Measurements from ENCODE around the gene ASF1B. TPM values are rescaled to one million over a fixed set of nuclear protein-coding genes. Genes with fewer than 3 reads are reported as not detected.
A peak's percentile ranks its signal among the peaks of the same experiment; 100 is the strongest.

The ASF1B gene
- total RNA-seq, 1 experiment from 2014 or later: 78.1 TPM

- TF ChIP-seq, protein P1, sequence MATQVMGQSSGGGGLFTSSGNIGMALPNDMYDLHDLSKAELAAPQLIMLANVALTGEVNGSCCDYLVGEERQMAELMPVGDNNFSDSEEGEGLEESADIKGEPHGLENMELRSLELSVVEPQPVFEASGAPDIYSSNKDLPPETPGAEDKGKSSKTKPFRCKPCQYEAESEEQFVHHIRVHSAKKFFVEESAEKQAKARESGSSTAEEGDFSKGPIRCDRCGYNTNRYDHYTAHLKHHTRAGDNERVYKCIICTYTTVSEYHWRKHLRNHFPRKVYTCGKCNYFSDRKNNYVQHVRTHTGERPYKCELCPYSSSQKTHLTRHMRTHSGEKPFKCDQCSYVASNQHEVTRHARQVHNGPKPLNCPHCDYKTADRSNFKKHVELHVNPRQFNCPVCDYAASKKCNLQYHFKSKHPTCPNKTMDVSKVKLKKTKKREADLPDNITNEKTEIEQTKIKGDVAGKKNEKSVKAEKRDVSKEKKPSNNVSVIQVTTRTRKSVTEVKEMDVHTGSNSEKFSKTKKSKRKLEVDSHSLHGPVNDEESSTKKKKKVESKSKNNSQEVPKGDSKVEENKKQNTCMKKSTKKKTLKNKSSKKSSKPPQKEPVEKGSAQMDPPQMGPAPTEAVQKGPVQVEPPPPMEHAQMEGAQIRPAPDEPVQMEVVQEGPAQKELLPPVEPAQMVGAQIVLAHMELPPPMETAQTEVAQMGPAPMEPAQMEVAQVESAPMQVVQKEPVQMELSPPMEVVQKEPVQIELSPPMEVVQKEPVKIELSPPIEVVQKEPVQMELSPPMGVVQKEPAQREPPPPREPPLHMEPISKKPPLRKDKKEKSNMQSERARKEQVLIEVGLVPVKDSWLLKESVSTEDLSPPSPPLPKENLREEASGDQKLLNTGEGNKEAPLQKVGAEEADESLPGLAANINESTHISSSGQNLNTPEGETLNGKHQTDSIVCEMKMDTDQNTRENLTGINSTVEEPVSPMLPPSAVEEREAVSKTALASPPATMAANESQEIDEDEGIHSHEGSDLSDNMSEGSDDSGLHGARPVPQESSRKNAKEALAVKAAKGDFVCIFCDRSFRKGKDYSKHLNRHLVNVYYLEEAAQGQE (IDR thresholded peaks at IDR 0.05; ENCODE audit: low read depth): no peak
- TF ChIP-seq MAX (IDR thresholded peaks at IDR 0.05) (no peak), EZH2phosphoT487 (IDR thresholded peaks at IDR 0.05; ENCODE audit: borderline replicate concordance) (no peak), CEBPB (IDR thresholded peaks at IDR 0.05; ENCODE audit: low read depth) (no peak), EGR1 (IDR thresholded peaks at IDR 0.05; ENCODE audit: low read depth) (no peak), POLR2AphosphoS5 (IDR thresholded peaks at IDR 0.05; ENCODE audit: low read depth, low read length) (no peak), JUND (IDR thresholded peaks at IDR 0.05) (no peak)
Observed at GRCh38 chr19:14085309-14085995, 50.9 kb downstream of the ASF1B start, which contains the start of gene C19orf67 (continued).

GRCh38 chr19:14082675-14082960 lies 53.8 kb downstream of the ASF1B start:
- CTCF ChIA-PET: no interaction called here
- Histone ChIP-seq H4K20me1 (ENCODE audit: insufficient read depth) (no peaks in the 10 kb centered on the region), H3K9ac (ENCODE audit: low read length) (no peak overlapping the region), H2AFZ (ENCODE audit: low read depth, low read length, poor library complexity, severe bottlenecking) (no peak overlapping the region), H3K4me3 (replicated peaks in 1 of 2; ENCODE audit: low read depth in 1 of 2, low read length in 2 of 2) (no peak overlapping the region; a peak in 1 of 4 replicates), H3K4me1 (ENCODE audit: control insufficient read depth in 1 of 2, insufficient read depth in 2 of 2, low read length in 2 of 2) (peaks cover 5 to 16% of the 10 kb centered on the region in 2 experiments; a peak in 2 of 4 replicates), H3K36me3 (ENCODE audit: control insufficient read depth in 1 of 2, insufficient read depth in 2 of 2, low read length in 2 of 2) (no peaks in the 10 kb centered on the region), H3K4me2 (ENCODE audit: low read length) (peak overlapping the region; percentile 88; the same call in 1 of the 2 replicates), H3K9me2 (ENCODE audit: insufficient read depth) (no peaks in the 10 kb centered on the region), H3K27me3 (ENCODE audit: insufficient read depth, low read length) (no peaks in the 10 kb centered on the region), H3K79me2 (ENCODE audit: insufficient read depth, low read length) (no peaks in the 10 kb centered on the region), H3K9me3 (ENCODE audit: control insufficient read depth in 1 of 2, insufficient read depth in 1 of 2, low read depth in 1 of 2, low read length in 2 of 2) (no peaks in the 10 kb centered on the region), H3K27ac (ENCODE audit: low read depth, low read length) (no peak overlapping the region)
- no peak for DNase-seq (ENCODE audit: low read depth, low spot score)
- no peak for ATAC-seq
- POLR2A ChIA-PET: no interaction called here
- intact Hi-C loops (cut with micrococcal nuclease): no loop called here
- RAD21 ChIA-PET (ENCODE audit: low non-redundant PET in 1 of 2, low total read pairs in 2 of 2, uncharacterized antibody in 2 of 2, unreplicated experiment in 2 of 2): no interaction called here
- no TSS peak for BruUV-seq (replicated peaks)
- no peak for TF ChIP-seq EZH2 (IDR thresholded peaks at IDR 0.05)
- TF ChIP-seq FOSL1 (IDR thresholded peaks at IDR 0.05; ENCODE audit: low read depth): no peak
- TF ChIP-seq JUND (IDR thresholded peaks at IDR 0.05): no peak
- no peak for TF ChIP-seq ATF3 (IDR thresholded peaks at IDR 0.05)
- TF ChIP-seq EZH2phosphoT487 (IDR thresholded peaks at IDR 0.05; ENCODE audit: borderline replicate concordance): no peak
- no peak for TF ChIP-seq SP1 (IDR thresholded peaks at IDR 0.05; ENCODE audit: low read depth)
- TF ChIP-seq CTCF (IDR thresholded peaks at IDR 0.05 in 2 of 3, conservative IDR thresholded peaks at IDR 0.05 in 1 of 3; ENCODE audit: borderline replicate concordance in 1 of 3, insufficient read depth in 1 of 3, low read depth in 2 of 3, low read length in 2 of 3): no peak
- no peak for TF ChIP-seq EGR1 (IDR thresholded peaks at IDR 0.05; ENCODE audit: low read depth)
- no peak for TF ChIP-seq ZFX (IDR thresholded peaks at IDR 0.05)
- no peak for TF ChIP-seq SIN3A (IDR thresholded peaks at IDR 0.05; ENCODE audit: low read depth)
- no peak for TF ChIP-seq YY1 (IDR thresholded peaks at IDR 0.05; ENCODE audit: extremely low read depth, insufficient replicate concordance, low read depth, low read length)
- TF ChIP-seq ELF1 (IDR thresholded peaks at IDR 0.05; ENCODE audit: borderline replicate concordance, low read depth): no peak
- no peak for TF ChIP-seq POLR2A (IDR thresholded peaks at IDR 0.05; ENCODE audit: borderline replicate concordance, extremely low read depth, insufficient read depth, insufficient read length)

All from HCT116 (cell line).